HepG2 (cell line): ENCODE results near the gene PPP1R27. TPM values are rescaled to one million over a fixed set of nuclear protein-coding genes. Genes with fewer than 3 reads are reported as not detected.

Experiments
- BORCS8-MEF2B ChIP-seq: sonication (generic); formaldehyde crosslinking; IDR thresholded peaks from 2 replicates; pipeline ENCODE4 v1.8.0; 2022; ENCODE audit warnings: mild to moderate bottlenecking, missing genetic modification reagents
- CBX5 ChIP-seq: sonication (generic); formaldehyde crosslinking; IDR thresholded peaks from 2 replicates; pipeline ENCODE4 v1.4.0; 2020; ENCODE audit warnings: missing genetic modification reagents, borderline replicate concordance
- EP300 ChIP-seq, 3 experiments: sonication (generic) in 1 of 3; formaldehyde crosslinking in 1 of 3; IDR thresholded peaks; 2 replicates each; pipeline versions ENCODE4 v1.5.1 to v1.6.1; 2011 to 2020; ENCODE audit warnings: low read depth in 2 of 3, low read length in 2 of 3, borderline replicate concordance in 1 of 3, improper control_type of control experiment in 1 of 3, mild to moderate bottlenecking in 1 of 3, missing genetic modification reagents in 1 of 3, moderate library complexity in 1 of 3
- GABPA ChIP-seq, 2 experiments: IDR thresholded peaks; 2 replicates each; pipeline ENCODE4 v1.6.1; 2011 to 2016; ENCODE audit warnings: low read depth in 2 of 2, low read length in 1 of 2, missing biosample characterization in 1 of 2, missing genetic modification characterization in 1 of 2
- HBP1 ChIP-seq: IDR thresholded peaks from 2 replicates; pipeline ENCODE4 v1.6.1; 2016; ENCODE audit warnings: low read depth, control low read depth
- HMG20B ChIP-seq: conservative IDR thresholded peaks from 2 replicates; pipeline ENCODE4 v1.6.1; 2016; ENCODE audit warnings: missing genetic modification reagents, missing compliant biosample characterization
- KDM1A ChIP-seq: IDR thresholded peaks from 2 replicates; pipeline ENCODE4 v1.6.1; 2016; ENCODE audit warnings: missing compliant biosample characterization
- LCORL ChIP-seq, 2 experiments: fragments of 450-650 bp in 1 of 2; sonication (generic) in 1 of 2; formaldehyde crosslinking in 1 of 2; IDR thresholded peaks; 2 replicates each; pipeline versions ENCODE4 v1.5.0 to v1.6.1; 2017 to 2020; ENCODE audit warnings: antibody characterized with exemption in 1 of 2, missing genetic modification reagents in 1 of 2
- NCOA1 ChIP-seq: sonication (generic); formaldehyde crosslinking; IDR thresholded peaks from 2 replicates; pipeline ENCODE4 v1.9.0; 2021; ENCODE audit warnings: missing genetic modification reagents
- NRL ChIP-seq: sonication (generic); formaldehyde crosslinking; IDR thresholded peaks from 2 replicates; pipeline ENCODE4 v1.5.0; 2020; ENCODE audit warnings: missing genetic modification reagents, mild to moderate bottlenecking, moderate library complexity, borderline replicate concordance
- PRDM10 ChIP-seq: sonication (generic); formaldehyde crosslinking; IDR thresholded peaks from 2 replicates; pipeline ENCODE4 v1.4.0; 2020; ENCODE audit warnings: low read depth, missing genetic modification reagents
- TEAD3 ChIP-seq: optimal IDR thresholded peaks from 2 replicates; pipeline ENCODE3; 2016; ENCODE audit warnings: borderline replicate concordance
- ZNF333 ChIP-seq: sonication (generic); formaldehyde crosslinking; IDR thresholded peaks from 2 replicates; pipeline ENCODE4 v1.4.0; 2020; ENCODE audit warnings: mild to moderate bottlenecking, missing genetic modification reagents, borderline replicate concordance
- ZNF552 ChIP-seq: sonication (generic); formaldehyde crosslinking; IDR thresholded peaks from 2 replicates; pipeline ENCODE4 v1.9.0; 2022; ENCODE audit warnings: missing genetic modification reagents, mild to moderate bottlenecking, borderline replicate concordance
- ZNF660 ChIP-seq: sonication (generic); formaldehyde crosslinking; IDR thresholded peaks from 2 replicates; pipeline ENCODE4 v1.5.1; 2020; ENCODE audit warnings: mild to moderate bottlenecking, low read depth, missing genetic modification reagents, borderline replicate concordance
- polyA plus RNA-seq, 8 experiments: library from polyadenylated mRNA; depleted of rRNA in 3 of 8; stranded (reverse) in 7 of 8; unstranded in 1 of 8; fragments of >200 nt; fragmentation: Illumina TruSeq in 4 of 8; extraction: Trizol in 4 of 8; gene quantifications; 2 replicates each; pipeline versions ENCODE4 v1.2.1 to v1.2.3, GENCODE V29; 2011 to 2016; ENCODE audit warnings: low read depth in 4 of 8, missing spikeins in 1 of 8, mixed read lengths in 1 of 8; ENCODE audit not compliant: insufficient read depth in 1 of 8
- total RNA-seq, 5 experiments: library from RNA; depleted of rRNA; stranded (reverse); fragments of >200 nt; fragmentation: Illumina TruSeq; extraction: Trizol; gene quantifications; 2 replicates each; pipeline ENCODE4 v1.2.3, GENCODE V29; 2016; ENCODE audit warnings: low read depth in 1 of 5
- TF ChIP-seq, protein P1 (sequence below): sonication (generic); formaldehyde crosslinking; IDR thresholded peaks from 2 replicates; pipeline ENCODE4 v1.4.0; 2020; ENCODE audit warnings: low read depth, mild to moderate bottlenecking, missing genetic modification reagents
- TF ChIP-seq, protein P2 (sequence below): sonication (generic); formaldehyde crosslinking; conservative IDR thresholded peaks from 2 replicates; pipeline ENCODE4 v1.4.0; 2020; ENCODE audit warnings: missing genetic modification reagents
- TF ChIP-seq, protein P3 (sequence below): sonication (generic); formaldehyde crosslinking; IDR thresholded peaks from 2 replicates; pipeline ENCODE4 v1.5.0; 2020; ENCODE audit warnings: missing genetic modification reagents, mild to moderate bottlenecking, borderline replicate concordance

The PPP1R27 gene
- total and polyA plus RNA-seq, 2 of the 13 experiments (the other 11 are each of a cell fraction or from before 2014, with no cell fraction given), result 0.17 to 1.00 TPM

GRCh38 chr17:81860756-81861568 is 26.1 kb upstream of the PPP1R27 start (continued):
- TF ChIP-seq HMG20B (no peak; the same call in 1 of the 2 replicates), KDM1A (no peak), NCOA1 (CRISPR knock-in tag) (no peak), CBX5 (peak; percentile 86; the same call in 1 of the 2 replicates), PRDM10 (CRISPR knock-in tag) (peak; percentile 53; the same call in 1 of the 2 replicates), EP300 (IDR thresholded peaks at IDR 0.05; ENCODE audit: low read depth in 2 of 2, low read length in 2 of 2) (peak; percentile 24 to 50; a peak in 3 of 4 replicates), EP300 (CRISPR knock-in tag; IDR thresholded peaks at IDR 0.05; ENCODE audit: borderline replicate concordance) (peak; percentile 82), LCORL (IDR thresholded peaks at IDR 0.05) (no peak), LCORL (CRISPR knock-in tag; IDR thresholded peaks at IDR 0.05) (no peak), TEAD3 (CRISPR knock-in tag) (peak; percentile 78), BORCS8-MEF2B (CRISPR knock-in tag) (peak; percentile 6; the same call in 1 of the 2 replicates), ZNF660 (CRISPR knock-in tag) (no peak), ZNF333 (CRISPR knock-in tag) (peak; percentile 92; the same call in 1 of the 2 replicates), NRL (CRISPR knock-in tag) (peak; percentile 10; the same call in 1 of the 2 replicates), GABPA (IDR thresholded peaks at IDR 0.05; ENCODE audit: low read depth, low read length) (no peak), GABPA (CRISPR knock-in tag; IDR thresholded peaks at IDR 0.05; ENCODE audit: low read depth) (peak; percentile 94), ZNF552 (CRISPR knock-in tag) (no peak; the same call in 1 of the 2 replicates), HBP1 (CRISPR knock-in tag) (peak; percentile 22; the same call in 1 of the 2 replicates)
- TF ChIP-seq, protein P1, sequence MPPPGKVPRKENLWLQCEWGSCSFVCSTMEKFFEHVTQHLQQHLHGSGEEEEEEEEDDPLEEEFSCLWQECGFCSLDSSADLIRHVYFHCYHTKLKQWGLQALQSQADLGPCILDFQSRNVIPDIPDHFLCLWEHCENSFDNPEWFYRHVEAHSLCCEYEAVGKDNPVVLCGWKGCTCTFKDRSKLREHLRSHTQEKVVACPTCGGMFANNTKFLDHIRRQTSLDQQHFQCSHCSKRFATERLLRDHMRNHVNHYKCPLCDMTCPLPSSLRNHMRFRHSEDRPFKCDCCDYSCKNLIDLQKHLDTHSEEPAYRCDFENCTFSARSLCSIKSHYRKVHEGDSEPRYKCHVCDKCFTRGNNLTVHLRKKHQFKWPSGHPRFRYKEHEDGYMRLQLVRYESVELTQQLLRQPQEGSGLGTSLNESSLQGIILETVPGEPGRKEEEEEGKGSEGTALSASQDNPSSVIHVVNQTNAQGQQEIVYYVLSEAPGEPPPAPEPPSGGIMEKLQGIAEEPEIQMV (CRISPR knock-in tag), result peak; percentile 58
- TF ChIP-seq, protein P2, sequence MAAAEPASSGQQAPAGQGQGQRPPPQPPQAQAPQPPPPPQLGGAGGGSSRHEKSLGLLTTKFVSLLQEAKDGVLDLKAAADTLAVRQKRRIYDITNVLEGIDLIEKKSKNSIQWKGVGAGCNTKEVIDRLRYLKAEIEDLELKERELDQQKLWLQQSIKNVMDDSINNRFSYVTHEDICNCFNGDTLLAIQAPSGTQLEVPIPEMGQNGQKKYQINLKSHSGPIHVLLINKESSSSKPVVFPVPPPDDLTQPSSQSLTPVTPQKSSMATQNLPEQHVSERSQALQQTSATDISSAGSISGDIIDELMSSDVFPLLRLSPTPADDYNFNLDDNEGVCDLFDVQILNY (CRISPR knock-in tag), result peak; percentile 52; the same call in 1 of the 2 replicates
- TF ChIP-seq, protein P3, sequence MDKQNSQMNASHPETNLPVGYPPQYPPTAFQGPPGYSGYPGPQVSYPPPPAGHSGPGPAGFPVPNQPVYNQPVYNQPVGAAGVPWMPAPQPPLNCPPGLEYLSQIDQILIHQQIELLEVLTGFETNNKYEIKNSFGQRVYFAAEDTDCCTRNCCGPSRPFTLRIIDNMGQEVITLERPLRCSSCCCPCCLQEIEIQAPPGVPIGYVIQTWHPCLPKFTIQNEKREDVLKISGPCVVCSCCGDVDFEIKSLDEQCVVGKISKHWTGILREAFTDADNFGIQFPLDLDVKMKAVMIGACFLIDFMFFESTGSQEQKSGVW (CRISPR knock-in tag), result no peak
